ENCODE results near the gene CDX1.

CDX1 gene

GRCh38 chr5:150131978-150132694 lies 34.4 kb upstream of the CDX1 start:
- FAIRE-seq: no peak

GRCh38 chr5:150132740-150133139 lies 33.8 kb upstream of the CDX1 start:
- FAIRE-seq: no peak

GRCh38 chr5:150133581-150134197 lies 32.9 kb upstream of the CDX1 start:
- FAIRE-seq: no peak

- no peak for FAIRE-seq
Observed at GRCh38 chr5:150134198-150134588, 32.4 kb upstream of the CDX1 start.

DNA sequence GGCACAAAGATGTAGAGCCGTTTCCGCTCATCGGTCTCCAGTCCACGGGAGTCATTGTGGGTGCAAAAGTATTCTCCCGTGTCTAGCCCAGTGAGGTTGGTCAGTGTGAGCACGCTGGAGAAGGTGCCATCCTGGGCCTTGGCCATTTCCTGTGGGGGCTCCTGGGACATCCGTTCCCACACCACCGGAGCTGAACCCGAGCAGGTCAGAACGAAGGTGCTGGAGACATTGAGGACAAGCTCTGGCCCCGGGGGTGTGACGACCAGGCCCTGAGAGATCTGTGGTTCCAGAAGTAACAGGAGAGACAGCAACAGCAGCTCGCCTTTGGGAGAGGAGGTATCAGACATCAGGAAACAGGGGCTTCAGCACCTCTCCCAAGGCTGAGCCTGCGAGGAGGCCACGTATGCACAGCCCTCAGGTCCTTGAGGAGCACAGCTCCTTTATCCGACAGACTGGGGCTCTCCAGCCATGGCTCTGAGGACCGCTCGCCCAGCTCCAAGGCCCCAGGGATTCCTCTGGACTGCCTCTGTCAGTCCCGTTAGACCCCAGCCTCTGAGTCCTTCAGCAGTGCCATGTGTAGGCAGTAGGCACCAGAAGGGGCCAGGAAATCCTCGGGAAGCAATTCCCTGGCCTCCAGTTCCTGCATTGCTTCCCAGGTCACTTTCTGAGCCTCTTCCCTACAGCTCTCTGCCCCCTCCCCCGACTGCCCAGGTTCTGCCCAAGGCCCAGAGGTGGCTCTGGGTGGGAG lies 30.8 kb upstream of the CDX1 start:
- no peak for FAIRE-seq

GRCh38 chr5:150136305-150137167 lies 30.0 kb upstream of the CDX1 start:
- FAIRE-seq: no peak

- no peak for FAIRE-seq
Observed at GRCh38 chr5:150137168-150137957, 29.2 kb upstream of the CDX1 start.

GRCh38 chr5:150137997-150138396 lies 28.6 kb upstream of the CDX1 start:
- FAIRE-seq: no peak

- no peak for FAIRE-seq
Observed at GRCh38 chr5:150138551-150139265, 27.9 kb upstream of the CDX1 start.

- no peak for FAIRE-seq
Observed at GRCh38 chr5:150139334-150139733, 27.2 kb upstream of the CDX1 start.

DNA sequence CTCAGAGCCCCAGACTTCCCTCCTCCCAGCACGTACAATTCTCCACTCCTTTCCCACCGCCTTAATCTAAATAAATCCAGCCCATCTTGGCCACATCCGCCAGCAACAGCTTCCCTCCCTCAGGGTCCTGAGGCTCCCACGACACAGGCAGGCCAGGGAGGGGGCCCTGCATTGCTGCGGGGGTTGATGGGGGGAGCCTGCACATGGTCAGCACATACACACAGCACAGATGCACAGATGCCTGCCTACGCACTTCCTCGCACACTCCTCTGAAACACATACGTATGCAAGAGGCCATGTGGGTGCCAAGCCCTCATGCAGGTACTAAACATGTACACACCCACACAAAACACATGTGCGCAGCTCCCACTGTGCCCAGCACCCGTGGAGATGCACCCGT lies 25.7 kb upstream of the CDX1 start:
- FAIRE-seq: no peak

GRCh38 chr5:150141544-150142184 lies 24.9 kb upstream of the CDX1 start:
- FAIRE-seq: no peak

GRCh38 chr5:150142185-150142958 lies 24.2 kb upstream of the CDX1 start:
- no peak for FAIRE-seq

- FAIRE-seq: no peak
Observed at GRCh38 chr5:150142959-150143349, 23.6 kb upstream of the CDX1 start.

DNA sequence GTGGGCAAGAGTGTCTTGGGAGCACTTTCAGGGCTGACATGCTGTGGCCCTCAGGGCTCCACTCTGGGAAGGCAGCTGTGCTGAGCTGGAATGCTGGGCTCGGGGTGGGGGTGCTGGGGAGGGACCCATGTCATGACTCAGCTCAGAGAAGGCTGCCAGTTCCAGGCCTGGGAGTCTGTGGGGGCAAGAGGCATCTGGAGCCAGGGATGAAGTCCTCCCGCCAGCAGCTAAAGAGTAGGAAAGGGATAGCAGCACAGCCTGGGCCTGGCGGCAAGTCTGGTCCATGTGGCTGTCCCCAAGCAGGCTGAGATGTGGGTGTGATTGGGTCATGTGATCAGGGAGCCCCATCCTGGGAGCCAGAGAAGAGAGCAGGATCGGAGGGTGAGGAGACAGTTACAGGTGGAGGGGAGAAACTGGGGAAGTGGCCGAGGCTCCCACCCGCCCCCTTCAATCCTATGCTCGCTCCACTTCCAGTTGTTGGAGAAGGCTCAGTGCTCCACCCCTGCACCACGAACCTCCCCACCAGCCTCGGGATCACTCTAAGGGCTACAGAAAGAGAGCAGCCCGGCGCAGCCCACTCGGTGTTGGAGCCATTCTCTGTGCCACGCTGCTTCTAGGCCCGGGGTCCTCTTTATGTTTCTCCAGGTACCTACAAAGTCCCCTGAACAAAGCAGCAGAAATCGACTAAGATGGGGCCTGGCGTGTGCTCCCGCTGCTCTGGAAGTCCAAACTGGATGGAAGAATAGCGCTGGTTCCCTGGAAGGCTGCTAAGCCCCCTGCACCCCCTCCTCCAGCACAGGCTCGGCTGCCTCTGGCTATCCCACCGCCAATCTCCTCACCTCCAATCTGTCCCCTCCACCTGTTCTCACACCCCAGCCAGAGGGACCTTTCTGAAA lies 23.0 kb upstream of the CDX1 start:
- no peak for FAIRE-seq

GRCh38 chr5:150144246-150144801 lies 22.3 kb upstream of the CDX1 start:
- FAIRE-seq: no peak

- FAIRE-seq: no peak
Observed at GRCh38 chr5:150144879-150145278, 21.7 kb upstream of the CDX1 start.

- FAIRE-seq: no peak
Observed at GRCh38 chr5:150146235-150146634, 20.3 kb upstream of the CDX1 start.

All from islet of Langerhans (tissue), 1 donor.